Measurements from ENCODE around the gene TM9SF3.

The TM9SF3 gene

GRCh38 chr10:96538683-96539082, 48.1 kb downstream of the TM9SF3 start:
- H3K36me3 ChIP-seq (ENCODE audit: control insufficient read depth, low read length), result peaks cover 52% of the 10 kb centered on the region

GRCh38 chr10:96536129-96536528, 50.7 kb downstream of the TM9SF3 start:
- peaks cover 59% of the 10 kb centered on the region for H3K36me3 ChIP-seq (ENCODE audit: control insufficient read depth, low read length)
- 0 out of 2 replicates have a peak overlapping the region, but pooled peaks have one; percentile 15 for H3K4me2 ChIP-seq (ENCODE audit: low read length)
- H3K4me3 ChIP-seq (ENCODE audit: low read length), result no peak overlapping the region
- peaks cover 21% of the 10 kb centered on the region for H3K79me2 ChIP-seq (ENCODE audit: control insufficient read depth, low read length)
- peaks cover 15% of the 10 kb centered on the region for H3K4me1 ChIP-seq (ENCODE audit: control insufficient read depth, low read length)
- TF ChIP-seq CTCF (IDR thresholded peaks at IDR 0.05; ENCODE audit: low read depth, low read length, poor library complexity, severe bottlenecking), result no peak
- peaks cover 11% of the 10 kb centered on the region; the same call in 1 of the 2 replicates for H3F3A ChIP-seq (ENCODE audit: control insufficient read depth, insufficient read depth)
- no peaks in the 10 kb centered on the region for H3K9me3 ChIP-seq (ENCODE audit: control insufficient read depth, insufficient read depth, low read length)
- H3K27me3 ChIP-seq (ENCODE audit: control insufficient read depth, low read length), result no peaks in the 10 kb centered on the region
- H4K20me1 ChIP-seq (ENCODE audit: control insufficient read depth, insufficient read depth, low read depth, low read length), result no peaks in the 10 kb centered on the region
- H3K27ac ChIP-seq (ENCODE audit: low read depth, low read length), result no peak overlapping the region
- H3K9me2 ChIP-seq (replicated peaks; ENCODE audit: control insufficient read depth, low read length), result no peaks in the 10 kb centered on the region

More at GRCh38 chr10:96538683-96539082, 48.1 kb downstream of the TM9SF3 start:
- peaks cover 21% of the 10 kb centered on the region for H3K79me2 ChIP-seq (ENCODE audit: control insufficient read depth, low read length)
- no peaks in the 10 kb centered on the region for H3K9me2 ChIP-seq (replicated peaks; ENCODE audit: control insufficient read depth, low read length)
- H3K9me3 ChIP-seq (ENCODE audit: control insufficient read depth, insufficient read depth, low read length), result no peaks in the 10 kb centered on the region
- H3K27me3 ChIP-seq (ENCODE audit: control insufficient read depth, low read length), result no peaks in the 10 kb centered on the region
- no peak for TF ChIP-seq EZH2phosphoT487 (IDR thresholded peaks at IDR 0.05; ENCODE audit: borderline replicate concordance, low read length)
- no peak for TF ChIP-seq CTCF (IDR thresholded peaks at IDR 0.05; ENCODE audit: low read depth, low read length, poor library complexity, severe bottlenecking)
- no peak overlapping the region for H3K4me2 ChIP-seq (ENCODE audit: low read length)
- H3K27ac ChIP-seq (ENCODE audit: low read depth, low read length), result no peak overlapping the region
- no peaks in the 10 kb centered on the region for H4K20me1 ChIP-seq (ENCODE audit: control insufficient read depth, insufficient read depth, low read depth, low read length)
- peaks cover 15% of the 10 kb centered on the region for H3K4me1 ChIP-seq (ENCODE audit: control insufficient read depth, low read length)
- H3K4me3 ChIP-seq (ENCODE audit: low read length), result no peak overlapping the region
- H3F3A ChIP-seq (ENCODE audit: control insufficient read depth, insufficient read depth), result peaks cover 11% of the 10 kb centered on the region; the same call in 1 of the 2 replicates

GRCh38 chr10:96532523-96532922, 54.3 kb downstream of the TM9SF3 start:
- no peaks in the 10 kb centered on the region for H3K9me3 ChIP-seq (ENCODE audit: control insufficient read depth, insufficient read depth, low read length)
- peaks cover 4% of the 10 kb centered on the region; the same call in 1 of the 2 replicates for H3F3A ChIP-seq (ENCODE audit: control insufficient read depth, insufficient read depth)
- H3K4me3 ChIP-seq (ENCODE audit: low read length), result no peak overlapping the region
- H4K20me1 ChIP-seq (ENCODE audit: control insufficient read depth, insufficient read depth, low read depth, low read length), result no peaks in the 10 kb centered on the region
- no peaks in the 10 kb centered on the region for H3K27me3 ChIP-seq (ENCODE audit: control insufficient read depth, low read length)
- H3K27ac ChIP-seq (ENCODE audit: low read depth, low read length), result no peak overlapping the region
- no peak for TF ChIP-seq EZH2phosphoT487 (IDR thresholded peaks at IDR 0.05; ENCODE audit: borderline replicate concordance, low read length)
- TF ChIP-seq CTCF (IDR thresholded peaks at IDR 0.05; ENCODE audit: low read depth, low read length, poor library complexity, severe bottlenecking), result no peak
- H3K4me1 ChIP-seq (ENCODE audit: control insufficient read depth, low read length), result peaks cover 15% of the 10 kb centered on the region
- no peak overlapping the region for H3K4me2 ChIP-seq (ENCODE audit: low read length)
- H3K79me2 ChIP-seq (ENCODE audit: control insufficient read depth, low read length), result peaks cover 21% of the 10 kb centered on the region
- H3K36me3 ChIP-seq (ENCODE audit: control insufficient read depth, low read length), result peaks cover 75% of the 10 kb centered on the region
- H3K9me2 ChIP-seq (replicated peaks; ENCODE audit: control insufficient read depth, low read length), result no peaks in the 10 kb centered on the region
